Fibroblast of lung (primary cell): Measurements from ENCODE around the gene MINDY3. TPM values are rescaled to one million over a fixed set of nuclear protein-coding genes. Genes with fewer than 3 reads are reported as not detected.
A peak's percentile ranks its signal among the peaks of the same experiment; 100 is the strongest.

ENCODE experiments used
- DNase-seq, 2 donors: peaks; one replicate each; pipeline versions ENCODE4 v3.0.0 to v3.0.0-alpha.2; 2010; ENCODE audit warnings: low read depth in 2 of 2
- H2AFZ ChIP-seq: 2 replicates; pipeline ENCODE4 v1.5.1; 2012; ENCODE audit warnings: low read length, control low read depth, inconsistent platforms
- H3K27ac ChIP-seq: 2 replicates; pipeline ENCODE4 v1.5.1; 2011; ENCODE audit warnings: low read length, control low read depth; ENCODE audit not compliant: insufficient read depth
- H3K27me3 ChIP-seq: 2 replicates; pipeline ENCODE4 v1.5.1; 2011; ENCODE audit warnings: mild to moderate bottlenecking, low read length; ENCODE audit not compliant: control insufficient read depth, insufficient read depth
- H3K36me3 ChIP-seq: 2 replicates; pipeline ENCODE4 v1.5.1; 2011; ENCODE audit warnings: low read length; ENCODE audit not compliant: control insufficient read depth, insufficient read depth
- H3K4me1 ChIP-seq: 2 replicates; pipeline ENCODE4 v1.5.1; 2011; ENCODE audit warnings: low read length; ENCODE audit not compliant: control insufficient read depth, insufficient read depth; ENCODE audit errors: extremely low read depth
- H3K4me2 ChIP-seq: 2 replicates; pipeline ENCODE4 v1.5.1; 2011; ENCODE audit warnings: low read length, control low read depth; ENCODE audit not compliant: insufficient read depth; ENCODE audit errors: extremely low read depth
- H3K4me3 ChIP-seq, 4 experiments: fragments of 200-600 bp in 1 of 4; sonication (generic) in 1 of 4; replicated peaks in 1 of 4; 2 replicates each; pipeline ENCODE4 v1.5.1; 2011 to 2016; ENCODE audit warnings: low read length in 4 of 4, low read depth in 3 of 4, mild to moderate bottlenecking in 3 of 4, control low read depth in 2 of 4, inconsistent platforms in 1 of 4, mixed read lengths in 1 of 4; ENCODE audit not compliant: insufficient read depth in 1 of 4; ENCODE audit errors: control extremely low read depth in 1 of 4
- H3K79me2 ChIP-seq: 2 replicates; pipeline ENCODE4 v1.5.1; 2012; ENCODE audit warnings: mild to moderate bottlenecking, low read length, inconsistent platforms; ENCODE audit not compliant: control insufficient read depth, insufficient read depth
- H3K9ac ChIP-seq: 2 replicates; pipeline ENCODE4 v1.5.1; 2011; ENCODE audit warnings: mild to moderate bottlenecking, low read length, control low read depth; ENCODE audit not compliant: insufficient read depth
- H3K9me3 ChIP-seq: 2 replicates; pipeline ENCODE4 v1.5.1; 2012; ENCODE audit warnings: low read depth, low read length; ENCODE audit not compliant: control insufficient read depth, insufficient read depth
- H4K20me1 ChIP-seq: 2 replicates; pipeline ENCODE4 v1.5.1; 2011; ENCODE audit warnings: low read length; ENCODE audit not compliant: control insufficient read depth, insufficient read depth; ENCODE audit errors: extremely low read depth
- CTCF ChIP-seq, 2 donors: IDR thresholded peaks in 1 of 2; conservative IDR thresholded peaks in 1 of 2; 1 replicate in 1 of 2; 2 replicates in 1 of 2; pipeline ENCODE4 v1.5.1; 2011 to 2012; ENCODE audit warnings: low read length in 2 of 2, control low read depth in 1 of 2, inconsistent platforms in 1 of 2, low read depth in 1 of 2, mild to moderate bottlenecking in 1 of 2
- EZH2 ChIP-seq: IDR thresholded peaks from 2 replicates; pipeline ENCODE4 v1.5.1; 2012; ENCODE audit warnings: low read length, control low read depth, mild to moderate bottlenecking; ENCODE audit errors: missing control alignments
- polyA plus RNA-seq, 2 donors: library from polyadenylated mRNA; depleted of rRNA in 1 of 2; stranded (reverse) in 1 of 2; unstranded in 1 of 2; fragments of >200 nt; gene quantifications; 2 replicates each; pipeline ENCODE4 v1.2.1, GENCODE V29; 2011 to 2012; ENCODE audit warnings: missing spikeins in 1 of 2
- total RNA-seq: library from RNA; depleted of rRNA; stranded (reverse); fragments of >200 nt; gene quantifications from 2 replicates; pipeline ENCODE4 v1.2.1, GENCODE V29; 2014

MINDY3 gene
- total and polyA plus RNA-seq, 2 donors (not counting 1 experiment from before 2014, with no cell fraction given) = 30.6 to 37.5 TPM

GRCh38 chr10:15814565-15814964 is 45.7 kb downstream of the MINDY3 start:
- Histone ChIP-seq H3K9me3 (no peaks in the 10 kb centered on the region), H3K36me3 (no peaks in the 10 kb centered on the region), H4K20me1 (no peaks in the 10 kb centered on the region), H3K27me3 (no peaks in the 10 kb centered on the region), H3K79me2 (no peaks in the 10 kb centered on the region), H2AFZ (no peak overlapping the region), H3K4me3 (no peak overlapping the region), H3K9ac (no peak overlapping the region), H3K4me1 (no peaks in the 10 kb centered on the region), H3K4me2 (no peak overlapping the region), H3K27ac (no peak overlapping the region)
- no peak for DNase-seq
- TF ChIP-seq EZH2 (no peak), CTCF (conservative IDR thresholded peaks at IDR 0.05 in 1 of 2, IDR thresholded peaks at IDR 0.05 in 1 of 2; ENCODE audit: low read depth in 1 of 2, low read length in 2 of 2) (no peak)

- TF ChIP-seq EZH2 (no peak), CTCF (conservative IDR thresholded peaks at IDR 0.05 in 1 of 2, IDR thresholded peaks at IDR 0.05 in 1 of 2; ENCODE audit: low read depth in 1 of 2, low read length in 2 of 2) (no peak)
These were observed 46.9 kb downstream of the MINDY3 start for GRCh38 chr10:15813415-15813814.

GRCh38 chr10:15809450-15809849 is 50.9 kb downstream of the MINDY3 start:
- H3K27me3 ChIP-seq = no peaks in the 10 kb centered on the region
- no peaks in the 10 kb centered on the region for H4K20me1 ChIP-seq
- H3K9me3 ChIP-seq = no peaks in the 10 kb centered on the region
- H3K79me2 ChIP-seq = no peaks in the 10 kb centered on the region
- no peaks in the 10 kb centered on the region for H3K4me1 ChIP-seq
- no peak overlapping the region for H3K9ac ChIP-seq
- H3K4me2 ChIP-seq = no peak overlapping the region
- H3K4me3 ChIP-seq = no peak overlapping the region
- no peak for DNase-seq
- no peaks in the 10 kb centered on the region for H3K36me3 ChIP-seq
- no peak overlapping the region for H2AFZ ChIP-seq
- H3K27ac ChIP-seq = no peak overlapping the region
- TF ChIP-seq EZH2 = no peak
- no peak for TF ChIP-seq CTCF (conservative IDR thresholded peaks at IDR 0.05 in 1 of 2, IDR thresholded peaks at IDR 0.05 in 1 of 2; ENCODE audit: low read depth in 1 of 2, low read length in 2 of 2)

More at GRCh38 chr10:15813415-15813814, 46.9 kb downstream of the MINDY3 start:
- Histone ChIP-seq H3K79me2 (no peaks in the 10 kb centered on the region), H3K27ac (no peak overlapping the region), H3K4me1 (no peaks in the 10 kb centered on the region), H3K36me3 (no peaks in the 10 kb centered on the region), H3K9me3 (no peaks in the 10 kb centered on the region), H3K4me3 (no peak overlapping the region), H3K9ac (no peak overlapping the region), H3K4me2 (no peak overlapping the region), H4K20me1 (no peaks in the 10 kb centered on the region), H2AFZ (no peak overlapping the region), H3K27me3 (no peaks in the 10 kb centered on the region)
- DNase-seq = peak; percentile 15 to 50
